ENCODE measurements around the gene SARS2. TPM values are rescaled to one million over a fixed set of nuclear protein-coding genes. Genes with fewer than 3 reads are reported as not detected.

The SARS2 gene
- total RNA-seq, 1 experiment from 2014 or later, result 74.7 TPM

GRCh38 chr19:38894968-38895367 is 35.6 kb downstream of the SARS2 start:
- no peaks in the 10 kb centered on the region for H3K9me3 Mint-ChIP-seq

GRCh38 chr19:38893341-38893771 is 37.2 kb downstream of the SARS2 start:
- Mint-ChIP-seq H3K9me3 (no peaks in the 10 kb centered on the region), H3K36me3 (no peaks in the 10 kb centered on the region), H3K27ac (no peak overlapping the region), H3K4me1 (peaks cover 1% of the 10 kb centered on the region; the same call in 1 of the 2 replicates), H3K4me3 (no peak overlapping the region), H3K27me3 (ENCODE audit: low read depth) (peaks cover 13% of the 10 kb centered on the region)
- TF ChIP-seq ESRRA (CRISPR knock-in tag; IDR thresholded peaks at IDR 0.05; ENCODE audit: borderline replicate concordance) (no peak), CREM (CRISPR knock-in tag; IDR thresholded peaks at IDR 0.05) (no peak), GRHL2 (CRISPR knock-in tag; IDR thresholded peaks at IDR 0.05; ENCODE audit: insufficient replicate concordance, severe bottlenecking) (no peak), RORB (CRISPR knock-in tag; IDR thresholded peaks at IDR 0.05) (no peak), FOXP4 (CRISPR knock-in tag; IDR thresholded peaks at IDR 0.05) (no peak)
- no peak for ATAC-seq
- CTCF ChIA-PET, result interaction anchor here (1.4 kb wide), 1 partner anchor 23 kb away, joined by 3 read pairs; no protein-coding TSS in a partner anchor
- POLR2A ChIA-PET, result no interaction called here
- DNase-seq (ENCODE audit: low spot score), result no peak

More at GRCh38 chr19:38894968-38895367, 35.6 kb downstream of the SARS2 start:
- Mint-ChIP-seq H3K4me3 (no peak overlapping the region), H3K4me1 (peaks cover 8% of the 10 kb centered on the region), H3K27ac (no peak overlapping the region), H3K27me3 (ENCODE audit: low read depth) (peaks cover 24% of the 10 kb centered on the region), H3K36me3 (no peaks in the 10 kb centered on the region)
- ATAC-seq (no peak), DNase-seq (ENCODE audit: low spot score) (no peak)
- ChIA-PET POLR2A (no interaction called here), CTCF (no interaction called here)
- no peak for TF ChIP-seq ZMAT4 (CRISPR knock-in tag; IDR thresholded peaks at IDR 0.05)
- no peak for TF ChIP-seq TCF7 (CRISPR knock-in tag; IDR thresholded peaks at IDR 0.05; ENCODE audit: low read depth)
- no peak for TF ChIP-seq SP1 (CRISPR knock-in tag; conservative IDR thresholded peaks at IDR 0.05)
- no peak for TF ChIP-seq TEAD4 (CRISPR knock-in tag; IDR thresholded peaks at IDR 0.05)
- TF ChIP-seq NFATC4 (CRISPR knock-in tag; IDR thresholded peaks at IDR 0.05), result no peak
- TF ChIP-seq SOX15 (CRISPR knock-in tag; IDR thresholded peaks at IDR 0.05), result no peak
- no peak for TF ChIP-seq E2F1 (CRISPR knock-in tag; IDR thresholded peaks at IDR 0.05)
- TF ChIP-seq HMGXB4 (CRISPR knock-in tag; IDR thresholded peaks at IDR 0.05), result no peak
- TF ChIP-seq MYBL2 (CRISPR knock-in tag; IDR thresholded peaks at IDR 0.05), result no peak
- no peak for TF ChIP-seq CBFB (CRISPR knock-in tag; IDR thresholded peaks at IDR 0.05; ENCODE audit: low read depth)
- no peak for TF ChIP-seq IRF2 (CRISPR knock-in tag; IDR thresholded peaks at IDR 0.05; ENCODE audit: borderline replicate concordance, low read depth)
- TF ChIP-seq TEAD1 (CRISPR knock-in tag; IDR thresholded peaks at IDR 0.05), result no peak
- TF ChIP-seq PRRX2 (CRISPR knock-in tag; IDR thresholded peaks at IDR 0.05), result no peak
- TF ChIP-seq ZNF317 (CRISPR knock-in tag; IDR thresholded peaks at IDR 0.05; ENCODE audit: borderline replicate concordance, low read depth), result no peak
- TF ChIP-seq ZNF263 (CRISPR knock-in tag; IDR thresholded peaks at IDR 0.05; ENCODE audit: low read depth), result no peak
- TF ChIP-seq ATF1 (CRISPR knock-in tag; IDR thresholded peaks at IDR 0.05), result no peak
- no peak for TF ChIP-seq ETV6 (CRISPR knock-in tag; IDR thresholded peaks at IDR 0.05)
- no peak for TF ChIP-seq ATF6 (CRISPR knock-in tag; IDR thresholded peaks at IDR 0.05)
- TF ChIP-seq FOXK1 (CRISPR knock-in tag; IDR thresholded peaks at IDR 0.05), result no peak

All from WTC11 (cell line).